Suprapubic skin (tissue), 4 donors: ENCODE results near the gene FBXO22.

Source experiments
- CTCF ChIP-seq, 2 donors: fragments of 200-600 bp in 1 of 2; fragments of 450-650 bp in 1 of 2; sonication (generic) in 1 of 2; IDR thresholded peaks; one replicate each; pipeline ENCODE4 v1.5.1; 2016 to 2019; ENCODE audit warnings: antibody characterized with exemption in 2 of 2, mild to moderate bottlenecking in 1 of 2, moderate library complexity in 1 of 2
- EP300 ChIP-seq: sonication (generic); formaldehyde crosslinking; IDR thresholded peaks from one replicate; pipeline ENCODE4 v1.6.1; 2017; ENCODE audit warnings: antibody characterized with exemption
- POLR2A ChIP-seq, 2 donors: fragments of 450-650 bp; IDR thresholded peaks; one replicate each; pipeline ENCODE4 v1.6.1; 2017; ENCODE audit warnings: antibody characterized with exemption in 2 of 2, mild to moderate bottlenecking in 2 of 2, moderate library complexity in 2 of 2
- POLR2AphosphoS5 ChIP-seq, 3 donors: sonication (generic); formaldehyde crosslinking; IDR thresholded peaks; one replicate each; pipeline ENCODE4 v1.6.1; 2017; ENCODE audit warnings: antibody characterized with exemption in 3 of 3

GRCh38 chr15:75948761-75949296 lies 45.2 kb downstream of the FBXO22 start:
- TF ChIP-seq CTCF (IDR thresholded peaks at IDR 0.05) (no peak), POLR2AphosphoS5 (IDR thresholded peaks at IDR 0.05) (no peak), POLR2A (IDR thresholded peaks at IDR 0.05) (no peak), EP300 (no peak)
